Kidney (tissue), 14 donors: ENCODE results near the gene ARMH3. TPM values are rescaled to one million over a fixed set of nuclear protein-coding genes. Genes with fewer than 3 reads are reported as not detected.

ENCODE experiments used
- DNase-seq, 5 donors: peaks; one replicate each; pipeline ENCODE4 v3.0.0-alpha.2; 2013 to 2020
- FAIRE-seq: peaks from 2 replicates; lab custom pipeline; 2012; peaks lifted over from hg19 to GRCh38; lab: Jason Lieb, UNC
- H3K27ac ChIP-seq, 2 donors: one replicate each; pipeline ENCODE4 v1.7.0; 2013; ENCODE audit warnings: low read depth in 2 of 2, low read length in 2 of 2, inconsistent platforms in 1 of 2
- H3K27me3 ChIP-seq: one replicate; pipeline ENCODE4 v1.7.1; 2013; ENCODE audit warnings: low read length, inconsistent platforms; ENCODE audit not compliant: control insufficient read depth, insufficient read depth
- H3K36me3 ChIP-seq, 3 donors: one replicate each; pipeline versions ENCODE4 v1.7.0 to v1.7.1; 2013; ENCODE audit warnings: low read length in 3 of 3, control low read depth in 1 of 3, inconsistent platforms in 1 of 3; ENCODE audit not compliant: insufficient read depth in 3 of 3, control insufficient read depth in 2 of 3
- H3K4me1 ChIP-seq, 3 donors: one replicate each; pipeline versions ENCODE4 v1.7.0 to v1.7.1; 2013; ENCODE audit warnings: low read length in 3 of 3, inconsistent platforms in 1 of 3, low read depth in 1 of 3; ENCODE audit not compliant: control insufficient read depth in 2 of 3, insufficient read depth in 2 of 3
- H3K4me3 ChIP-seq, 3 donors: one replicate each; pipeline versions ENCODE4 v1.7.0 to v1.8.1; 2013; ENCODE audit warnings: low read length in 3 of 3, control low read depth in 1 of 3, inconsistent platforms in 1 of 3
- H3K9ac ChIP-seq, 3 donors: one replicate each; pipeline versions ENCODE4 v1.7.0 to v1.7.1; 2013; ENCODE audit warnings: low read length in 3 of 3, control low read depth in 1 of 3, inconsistent platforms in 1 of 3
- H3K9me3 ChIP-seq, 3 donors: one replicate each; pipeline versions ENCODE4 v1.7.0 to v1.7.1; 2013; ENCODE audit warnings: low read length in 3 of 3, control low read depth in 1 of 3, inconsistent platforms in 1 of 3; ENCODE audit not compliant: control insufficient read depth in 2 of 3, insufficient read depth in 1 of 3
- CTCF ChIP-seq: IDR thresholded peaks from 3 replicates; pipeline ENCODE4 v1.5.1; 2012; ENCODE audit warnings: mild to moderate bottlenecking, moderate library complexity, borderline replicate concordance; ENCODE audit not compliant: insufficient read depth; ENCODE audit errors: extremely low read depth
- intact Hi-C: fragments of 100-400 bp; cut with DNase I; formaldehyde crosslinking; loops from one replicate; pipeline ENCODE4 v1.11.1; 2022
- polyA plus RNA-seq: library from polyadenylated mRNA; stranded (reverse); fragments of 350-450 nt; fragmentation: Illumina TruSeq; extraction: RNeasy Lipid Tissue Mini Kit (QIAGEN cat#74804); gene quantifications from one replicate; pipeline ENCODE4 v1.2.3, GENCODE V29; 2014; ENCODE audit warnings: low read depth, low replicate concordance; ENCODE audit not compliant: insufficient read depth
- total RNA-seq: library from RNA; stranded (reverse); fragmentation: NEBNext Ultra II Directional; extraction: Animal tissue kit (Norgen Biotek cat#: 25700); gene quantifications from one replicate; pipeline ENCODE4 v1.2.1, GENCODE V29; 2021
- donor health status: control.
- donor health status: control.
- donor health status: control.
- donor health status: control.
- donor health status: control.
- donor health status: DM: yes; HTN: yes; CAD: no.
- donor health status: Normal renal cell carcinoma (clear cell type).

The ARMH3 gene
- total and polyA plus RNA-seq, 2 donors from 2014 or later = 14.0 to 26.1 TPM

- H3K4me1 ChIP-seq = peaks cover 0 to 2% (median 0%) of the 10 kb centered on the region in 3 donors
- no peak for TF ChIP-seq CTCF
- H3K27ac ChIP-seq = no peak overlapping the region
- H3K36me3 ChIP-seq = peaks cover 0 to 5% (median 3%) of the 10 kb centered on the region in 3 donors
- no peak overlapping the region for H3K9ac ChIP-seq
- H3K4me3 ChIP-seq = no peak overlapping the region
- FAIRE-seq (no peak), DNase-seq (no peak)
- intact Hi-C loops = no loop called here
- no peaks in the 10 kb centered on the region for H3K9me3 ChIP-seq
- no peaks in the 10 kb centered on the region for H3K27me3 ChIP-seq
Observed at GRCh38 chr10:101940916-101941315, 115.1 kb downstream of the ARMH3 start.

DNA sequence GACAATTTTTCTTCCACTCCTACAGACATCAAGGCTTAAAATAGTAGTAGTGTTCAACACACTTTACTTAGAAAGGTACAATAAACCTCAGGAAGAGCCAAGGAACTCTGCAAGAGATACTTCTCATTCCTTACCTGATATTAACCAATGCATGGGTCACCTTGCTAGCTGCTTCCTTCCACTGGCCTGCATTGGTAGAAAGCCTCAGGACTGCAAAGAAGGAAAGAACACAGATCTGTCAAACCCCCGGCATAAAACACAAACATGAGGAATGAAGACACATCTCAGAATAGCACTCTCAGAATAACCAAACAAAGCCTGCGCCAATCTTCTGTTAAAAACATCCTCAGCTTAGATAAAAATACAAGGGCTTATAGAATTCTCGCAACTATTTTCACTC, 116.2 kb downstream of the ARMH3 start:
- no peaks in the 10 kb centered on the region for H3K27me3 ChIP-seq
- peaks cover 0 to 2% (median 0%) of the 10 kb centered on the region in 3 donors for H3K4me1 ChIP-seq
- no peak overlapping the region for H3K27ac ChIP-seq
- FAIRE-seq (no peak), DNase-seq (no peak)
- H3K9ac ChIP-seq = no peak overlapping the region
- no peak for TF ChIP-seq CTCF
- intact Hi-C loops = no loop called here
- H3K36me3 ChIP-seq = peaks cover 0 to 5% (median 3%) of the 10 kb centered on the region in 3 donors
- H3K4me3 ChIP-seq = no peak overlapping the region
- no peaks in the 10 kb centered on the region for H3K9me3 ChIP-seq

GRCh38 chr10:101939008-101939648, 116.8 kb downstream of the ARMH3 start:
- DNase-seq = no peak
- no peak for TF ChIP-seq CTCF
- Histone ChIP-seq H3K9ac (no peak overlapping the region), H3K4me3 (no peak overlapping the region), H3K36me3 (peaks cover 0 to 5% (median 3%) of the 10 kb centered on the region in 3 donors), H3K27ac (no peak overlapping the region), H3K9me3 (no peaks in the 10 kb centered on the region), H3K4me1 (peaks cover 0 to 2% (median under 1%) of the 10 kb centered on the region in 3 donors), H3K27me3 (no peaks in the 10 kb centered on the region)
- no peak for FAIRE-seq
- intact Hi-C loops = no loop called here
